Epithelial cell of esophagus (primary cell): ENCODE results near the gene C13orf42.

Experiments used
- DNase-seq: peaks from one replicate; pipeline ENCODE4 v3.0.0; 2010; ENCODE audit warnings: low read depth
- H3K4me3 ChIP-seq: 2 replicates; pipeline ENCODE4 v1.5.1; 2011; ENCODE audit warnings: mild to moderate bottlenecking, low read length, control low read depth
- CTCF ChIP-seq: IDR thresholded peaks from 2 replicates; pipeline ENCODE4 v1.5.1; 2011; ENCODE audit warnings: low read depth, mild to moderate bottlenecking, low read length, control low read depth, inconsistent platforms; ENCODE audit not compliant: insufficient read depth; ENCODE audit errors: missing control alignments

Gene C13orf42

GRCh38 chr13:51147732-51148131 is 36.7 kb upstream of the C13orf42 start:
- no peak overlapping the region for H3K4me3 ChIP-seq
- DNase-seq = no peak
- no peak for TF ChIP-seq CTCF

- H3K4me3 ChIP-seq = no peak overlapping the region
- no peak for TF ChIP-seq CTCF
- DNase-seq = no peak
Measured at GRCh38 chr13:51146667-51147066, 35.6 kb upstream of the C13orf42 start.

- DNase-seq = no peak
- no peak overlapping the region for H3K4me3 ChIP-seq
- TF ChIP-seq CTCF = no peak
Measured at GRCh38 chr13:51137250-51137649, 26.2 kb upstream of the C13orf42 start.

- no peak for TF ChIP-seq CTCF
- no peak overlapping the region for H3K4me3 ChIP-seq
- no peak for DNase-seq
Measured at GRCh38 chr13:51136276-51136980, 25.4 kb upstream of the C13orf42 start.

- no peak for TF ChIP-seq CTCF
- no peak overlapping the region for H3K4me3 ChIP-seq
- no peak for DNase-seq
Measured at GRCh38 chr13:51134763-51135365, 23.8 kb upstream of the C13orf42 start.

- no peak for TF ChIP-seq CTCF
Measured at GRCh38 chr13:51130348-51130747, 19.3 kb upstream of the C13orf42 start.

GRCh38 chr13:51125495-51126226 is 14.6 kb upstream of the C13orf42 start:
- peak; percentile 89 for TF ChIP-seq CTCF
- H3K4me3 ChIP-seq = no peak overlapping the region
- peak; percentile 72 for DNase-seq

More at GRCh38 chr13:51130348-51130747, 19.3 kb upstream of the C13orf42 start:
- no peak for DNase-seq
- H3K4me3 ChIP-seq = no peak overlapping the region
